ENCODE data around the gene DSP. TPM values are rescaled to one million over a fixed set of nuclear protein-coding genes. Genes with fewer than 3 reads are reported as not detected.

Gene DSP
- total and polyA plus RNA-seq, 2 of the 13 experiments (the other 11 are each of a cell fraction or from before 2014, with no cell fraction given): 89.8 to 117 TPM

GRCh38 chr6:7544597-7544996 lies 3.1 kb downstream of the DSP start:
- Histone ChIP-seq H4K20me1 (ENCODE audit: insufficient read depth, low read length) (peaks cover 15% of the 10 kb centered on the region), H3K27ac (ENCODE audit: extremely low read length, insufficient read depth, low read length) (peak overlapping the region; percentile 90), H3K9me3 (ENCODE audit: low read length) (no peaks in the 10 kb centered on the region), H3K4me3 (replicated peaks in 1 of 3; ENCODE audit: insufficient read depth in 1 of 3, low read depth in 2 of 3, low read length in 3 of 3) (peak overlapping the region; percentile 94 to 100 (median 95)), H3K4me2 (ENCODE audit: low read depth, low read length) (peak overlapping the region; percentile 97), H3K9ac (ENCODE audit: insufficient read depth, low read depth, low read length) (peak overlapping the region; percentile 99), H3K27me3 (ENCODE audit: control insufficient read depth in 1 of 2, insufficient read depth in 2 of 2, low read length in 2 of 2) (peaks cover 0 to 3% of the 10 kb centered on the region in 2 experiments; a peak in 1 of 5 replicates), H3K79me2 (ENCODE audit: insufficient read depth, low read length) (peaks cover 68% of the 10 kb centered on the region), H3K4me1 (ENCODE audit: insufficient read depth, low read length) (peaks cover 68% of the 10 kb centered on the region), H2AFZ (ENCODE audit: low read length) (no peak overlapping the region), H3K36me3 (replicated peaks in 1 of 2; ENCODE audit: control insufficient read depth in 1 of 2, insufficient read depth in 2 of 2, low read length in 2 of 2) (peaks cover 1 to 14% of the 10 kb centered on the region in 2 experiments; a peak in 3 of 5 replicates)
- no peak for FAIRE-seq
- no peak for DNase-seq (ENCODE audit: low spot score)
- intact Hi-C loops (cut with micrococcal nuclease; ENCODE audit: unreplicated experiment) (loop anchor here (5.0 to 10.0 kb wide), 2 partner anchors 232 to 380 kb away; partner anchors contain the start of gene SSR1), in situ Hi-C loops (cut with HindIII; ENCODE audit: extremely low pct_ligation_motif_present, low pct_unique_long_range_greater_than_20kb) (loop anchor here (5.0 kb wide), 1 partner anchor 112 kb away; no protein-coding TSS in a partner anchor)
- CTCF ChIA-PET (ENCODE audit: low intra/inter-chr PET ratio, low total read pairs): no interaction called here
- BruUV-seq (replicated peaks): no TSS peak
- 7% methylated on average over 3 of the region's 3 CpGs for WGBS (ENCODE audit: low lambda C conversion rate)
- no peak for TF ChIP-seq SOX5 (CRISPR knock-in tag; IDR thresholded peaks at IDR 0.05; ENCODE audit: borderline replicate concordance)
- POLR2A ChIA-PET: interaction anchor here (1.6 to 2.1 kb wide), 2 partner anchors 16 to 45 kb away, joined by 7 to 21 read pairs; partner anchors contain the start of gene SNRNP48
- no peak for ATAC-seq

- H3K27ac ChIP-seq (ENCODE audit: extremely low read length, insufficient read depth, low read length): peak overlapping the region; percentile 90
- ChIA-PET CTCF (ENCODE audit: low intra/inter-chr PET ratio, low total read pairs) (no interaction called here), POLR2A (interaction anchor here (1.6 to 6.9 kb wide), 3 partner anchors 15 to 119 kb away, joined by 7 to 132 read pairs (median 42); partner anchors contain the start of gene SNRNP48)
- DNase-seq (ENCODE audit: low spot score) (no peak), ATAC-seq (no peak), FAIRE-seq (no peak)
- peak overlapping the region; percentile 94 to 100 (median 95) for H3K4me3 ChIP-seq (replicated peaks in 1 of 3; ENCODE audit: insufficient read depth in 1 of 3, low read depth in 2 of 3, low read length in 3 of 3)
- H3K4me2 ChIP-seq (ENCODE audit: low read depth, low read length): peak overlapping the region; percentile 97
- WGBS (ENCODE audit: low lambda C conversion rate): 49% methylated on average over 12 of the region's 12 CpGs
- no peaks in the 10 kb centered on the region for H3K9me3 ChIP-seq (ENCODE audit: low read length)
- no peak overlapping the region for H2AFZ ChIP-seq (ENCODE audit: low read length)
- peak overlapping the region; percentile 99 for H3K9ac ChIP-seq (ENCODE audit: insufficient read depth, low read depth, low read length)
- BruUV-seq (replicated peaks): no TSS peak
- H3K36me3 ChIP-seq (replicated peaks in 1 of 2; ENCODE audit: control insufficient read depth in 1 of 2, insufficient read depth in 2 of 2, low read length in 2 of 2): peaks cover 1 to 14% of the 10 kb centered on the region in 2 experiments; a peak in 3 of 5 replicates
- peaks cover 0 to 3% of the 10 kb centered on the region in 2 experiments; a peak in 1 of 5 replicates for H3K27me3 ChIP-seq (ENCODE audit: control insufficient read depth in 1 of 2, insufficient read depth in 2 of 2, low read length in 2 of 2)
- peaks cover 15% of the 10 kb centered on the region for H4K20me1 ChIP-seq (ENCODE audit: insufficient read depth, low read length)
- intact Hi-C loops (cut with micrococcal nuclease; ENCODE audit: unreplicated experiment) (loop anchor here (10.0 kb wide), 1 partner anchor 381 kb away; no protein-coding TSS in a partner anchor), in situ Hi-C loops (cut with HindIII; ENCODE audit: extremely low pct_ligation_motif_present, low pct_unique_long_range_greater_than_20kb) (no loop called here)
- peaks cover 76% of the 10 kb centered on the region for H3K79me2 ChIP-seq (ENCODE audit: insufficient read depth, low read length)
- H3K4me1 ChIP-seq (ENCODE audit: insufficient read depth, low read length): peaks cover 68% of the 10 kb centered on the region
- TF ChIP-seq FOXM1 (CRISPR knock-in tag; IDR thresholded peaks at IDR 0.05) (no peak), ASH2L (IDR thresholded peaks at IDR 0.05; ENCODE audit: insufficient read length, low read depth, low read length) (peak; percentile 46), ZNF687 (CRISPR knock-in tag; IDR thresholded peaks at IDR 0.05) (no peak), FOXC1 (CRISPR knock-in tag; IDR thresholded peaks at IDR 0.05; ENCODE audit: borderline replicate concordance) (no peak), REXO4 (CRISPR knock-in tag; IDR thresholded peaks at IDR 0.05; ENCODE audit: borderline replicate concordance) (no peak), SRSF4 (IDR thresholded peaks at IDR 0.05; ENCODE audit: low read depth, low read length, poor library complexity, severe bottlenecking) (no peak), RAD21 (CRISPR knock-in tag; IDR thresholded peaks at IDR 0.05) (no peak), LCORL (IDR thresholded peaks at IDR 0.05) (no peak), LCORL (CRISPR knock-in tag; IDR thresholded peaks at IDR 0.05) (no peak), KDM4B (CRISPR knock-in tag; IDR thresholded peaks at IDR 0.05) (peak; percentile 31; the same call in 1 of the 2 replicates), TGIF2 (CRISPR knock-in tag; IDR thresholded peaks at IDR 0.05) (0 out of 2 replicates have a peak, but pooled peaks have one; percentile 13), MED1 (CRISPR knock-in tag; IDR thresholded peaks at IDR 0.05) (0 out of 2 replicates have a peak, but pooled peaks have one; percentile 37), ZNF570 (CRISPR knock-in tag; IDR thresholded peaks at IDR 0.05; ENCODE audit: borderline replicate concordance) (no peak)
These were observed 4.0 kb downstream of the DSP start for GRCh38 chr6:7545316-7546019.
